Stimulated activated CD4-positive, alpha-beta T cell treated with anti-CD3 and anti-CD28 coated beads, Interleukin-12 subunit alpha, Interleukin-12 subunit beta, amount 100 ng/mL, for 4 hours (primary cell): ENCODE measurements around the gene NFIL3.

ENCODE experiments used
- DNase-seq: peaks from one replicate; pipeline ENCODE4 v3.0.0-alpha.2; 2020

The NFIL3 gene

DNA sequence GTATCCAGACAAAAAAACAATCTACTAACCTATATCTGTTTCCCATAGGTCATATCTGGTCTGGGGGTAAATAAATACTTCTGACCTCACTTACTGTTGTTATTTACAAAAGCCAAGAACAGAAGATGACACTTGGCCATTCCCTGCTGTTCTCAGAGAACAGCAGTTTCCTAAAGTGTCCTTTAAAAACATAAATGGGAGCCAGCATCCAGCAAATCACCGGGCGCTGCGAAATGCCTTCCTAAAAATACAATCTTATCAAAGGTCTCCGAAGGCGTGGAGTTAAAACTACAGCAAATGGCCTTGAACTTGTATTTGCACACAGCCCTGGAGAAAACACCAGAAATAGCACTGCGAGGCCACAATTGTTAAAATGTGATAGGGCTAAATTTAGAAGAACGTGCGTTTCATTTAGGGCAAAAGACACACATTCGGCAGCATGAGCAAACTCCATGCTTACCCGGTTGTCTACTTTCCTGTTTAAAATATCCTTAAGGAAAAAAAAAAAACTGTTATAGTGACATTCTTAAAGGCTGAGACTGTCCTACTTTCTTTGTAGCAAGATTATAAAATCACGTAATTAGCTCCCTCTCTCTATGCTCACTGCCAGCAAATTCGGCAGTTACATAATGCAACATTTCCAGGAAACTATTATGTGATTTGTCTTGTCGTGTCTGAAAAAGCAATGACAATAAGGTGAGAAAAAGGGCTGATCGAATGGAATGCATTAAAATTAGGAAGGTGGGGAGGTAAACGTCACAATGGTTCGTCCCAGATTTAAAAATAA, 1.5 kb downstream of the NFIL3 start:
- DNase-seq = no peak

DNA sequence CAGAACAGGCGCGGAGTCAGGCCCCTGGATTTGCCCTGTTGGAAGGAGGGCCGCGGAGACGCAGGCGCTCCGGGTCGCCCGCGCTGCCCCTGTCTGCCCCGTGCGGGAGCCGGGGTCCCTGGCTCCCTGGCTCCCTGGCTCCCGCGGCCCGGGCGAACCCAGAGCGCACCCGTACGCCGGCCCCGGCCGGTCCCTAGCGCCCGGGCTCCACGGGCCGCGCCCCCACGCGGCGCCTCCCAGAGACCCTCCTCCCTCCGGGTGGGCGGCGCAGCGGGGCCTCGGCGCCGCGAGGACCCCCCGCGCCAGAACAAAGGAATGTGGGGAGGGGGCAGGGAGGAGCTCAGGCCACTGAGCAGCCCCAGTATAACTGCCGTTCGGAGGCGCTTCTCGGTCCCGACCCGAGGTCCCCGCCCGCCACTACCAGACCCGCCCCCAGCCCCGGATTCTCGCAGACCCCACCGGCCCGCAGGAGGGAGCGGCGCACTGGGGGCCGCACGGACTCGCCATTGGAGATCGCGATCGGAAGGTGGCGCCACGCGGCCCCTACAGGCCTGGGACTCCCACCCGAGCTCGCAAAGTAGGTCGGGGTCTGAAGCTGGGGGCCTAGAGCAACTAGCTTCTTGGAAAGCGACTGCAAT, 2.4 kb downstream of the NFIL3 start:
- peak; percentile 16 for DNase-seq

- DNase-seq = no peak
These were observed 3.0 kb downstream of the NFIL3 start for GRCh38 chr9:91420501-91421127.

DNA sequence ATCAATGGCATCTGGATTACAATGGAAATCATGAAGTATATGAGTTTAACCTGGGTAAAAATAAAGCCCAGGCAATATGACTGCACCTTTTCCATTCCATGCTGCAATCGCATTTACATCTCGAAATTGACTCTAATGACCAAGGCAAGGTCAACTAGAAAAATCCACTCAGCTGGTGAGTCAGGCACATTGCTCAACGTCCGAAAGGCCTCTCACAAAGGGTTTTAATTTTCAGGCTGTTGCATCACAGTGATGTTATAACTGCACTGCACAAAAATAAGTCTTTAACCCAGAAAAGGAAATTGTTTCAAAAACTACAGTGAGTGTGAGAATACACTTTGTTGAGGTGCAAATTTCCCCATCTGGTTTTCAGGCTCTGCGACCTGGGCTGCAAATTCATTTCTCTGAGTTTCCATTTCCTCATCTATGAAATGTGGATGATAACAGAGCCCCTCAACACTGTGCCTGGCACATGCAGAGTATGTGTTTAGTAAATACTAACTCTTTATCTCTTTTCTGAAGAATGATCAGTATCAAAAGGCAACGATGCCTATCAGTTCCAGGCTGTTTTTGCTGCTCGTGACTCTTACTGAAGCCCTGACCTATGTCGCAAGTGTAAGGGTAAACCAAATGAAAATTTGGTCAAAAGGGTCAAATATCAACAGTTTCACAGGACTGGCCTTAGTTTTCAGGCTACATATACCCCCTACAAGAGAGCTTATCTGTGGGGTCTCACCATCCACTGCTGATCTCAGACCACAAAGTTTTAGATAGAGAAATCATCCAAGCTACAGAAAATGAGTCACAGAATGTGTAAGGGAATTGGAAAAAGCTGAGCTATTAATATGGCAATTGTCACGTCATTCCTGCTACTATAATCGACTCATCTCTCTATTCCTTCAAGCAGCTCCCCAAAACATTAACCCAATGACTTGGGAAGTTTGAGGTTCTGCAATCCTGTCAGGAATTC, 4.1 kb downstream of the NFIL3 start:
- no peak for DNase-seq

GRCh38 chr9:91418215-91418610, 5.4 kb downstream of the NFIL3 start:
- no peak for DNase-seq

- DNase-seq = no peak
These were observed 5.9 kb downstream of the NFIL3 start for GRCh38 chr9:91417602-91418214.

GRCh38 chr9:91416096-91416712, 7.4 kb downstream of the NFIL3 start:
- DNase-seq = no peak

DNA sequence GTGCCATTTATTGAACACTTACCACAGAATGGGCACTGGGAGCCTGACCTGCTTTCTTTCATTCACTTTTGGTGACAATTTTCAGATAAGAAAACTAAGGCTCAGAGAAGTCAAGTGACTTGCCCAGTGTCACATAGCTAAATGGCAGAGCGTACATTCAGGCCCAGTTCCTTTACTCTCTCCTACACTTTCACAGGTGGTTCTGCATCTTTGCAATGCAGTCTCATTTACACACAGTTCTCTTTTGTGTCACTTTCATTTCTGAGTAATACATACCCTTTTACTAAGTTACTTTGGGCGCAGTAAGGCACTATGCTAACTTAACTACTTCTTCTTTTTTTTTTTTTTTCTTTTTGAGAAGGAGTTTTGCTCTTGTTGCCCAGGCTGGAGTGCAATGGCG, 8.3 kb downstream of the NFIL3 start:
- DNase-seq = no peak

DNA sequence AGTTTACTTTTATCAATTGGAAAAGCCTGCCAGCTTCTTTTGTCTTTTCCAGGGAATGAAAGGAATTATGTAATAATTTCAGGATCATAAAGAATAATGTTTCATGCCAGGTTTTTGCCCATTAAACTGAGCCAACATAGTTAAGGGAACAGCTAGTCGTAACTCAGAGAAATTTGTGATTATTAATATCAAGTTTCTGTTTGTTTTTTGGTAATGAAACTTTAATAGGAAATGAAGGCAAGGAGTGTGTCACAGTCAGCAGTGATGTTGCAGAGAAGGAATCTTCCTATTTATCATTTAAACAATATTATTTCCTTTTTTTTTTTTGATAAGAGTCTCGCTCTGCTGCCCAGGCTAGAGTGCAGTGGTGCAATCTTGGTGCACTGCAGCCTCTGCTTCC, 10.7 kb downstream of the NFIL3 start:
- no peak for DNase-seq

DNA sequence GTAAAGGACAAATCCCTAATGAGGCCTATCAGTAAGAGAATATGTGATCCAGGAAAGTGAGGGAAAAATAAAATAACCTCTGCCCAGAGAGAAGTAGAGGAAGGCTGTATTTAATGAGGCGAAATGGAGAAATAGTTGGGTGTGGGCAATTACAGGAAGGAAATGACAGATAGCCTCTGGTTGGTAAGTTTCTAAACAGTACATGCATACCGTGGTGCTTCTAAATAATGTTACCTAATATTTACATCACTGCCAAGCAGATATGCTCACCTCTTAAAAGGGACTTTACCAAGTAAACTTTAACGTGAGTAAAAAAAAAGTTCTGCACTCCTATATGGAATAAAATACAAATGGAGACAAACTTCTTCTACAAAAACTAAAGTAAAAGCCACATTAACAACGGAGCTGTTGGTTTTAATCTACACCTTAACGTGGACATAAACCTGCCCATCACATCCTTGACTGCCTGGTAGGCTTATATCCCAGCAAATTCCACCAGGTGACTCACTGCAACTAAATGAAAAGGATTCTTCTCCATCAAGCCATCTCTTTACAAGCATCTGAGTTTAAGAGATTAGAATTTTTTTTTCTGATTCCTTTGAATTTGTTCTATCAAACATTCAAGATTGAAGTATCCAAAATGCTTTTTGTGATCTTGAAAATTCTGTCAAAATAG, 12.4 kb downstream of the NFIL3 start:
- no peak for DNase-seq

- no peak for DNase-seq
These were observed 13.5 kb downstream of the NFIL3 start for GRCh38 chr9:91410161-91410560.

DNA sequence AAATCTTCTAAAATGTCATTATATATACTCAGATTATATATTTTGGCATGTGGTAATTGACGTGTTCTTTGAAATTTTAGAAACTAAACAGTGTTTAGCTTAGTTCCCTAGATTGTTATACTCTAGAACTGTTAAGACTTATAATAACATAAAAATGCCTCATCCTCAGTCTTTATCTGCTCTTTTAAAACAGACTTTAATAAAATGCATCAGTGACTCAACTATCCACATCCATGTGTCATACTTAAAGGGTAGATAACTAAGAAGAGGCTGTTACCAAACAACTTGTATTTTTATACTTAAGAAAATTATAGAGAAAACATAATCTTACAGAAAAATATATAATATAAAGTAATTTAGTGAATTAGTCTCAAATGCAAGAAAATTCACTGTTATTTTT, 15.2 kb downstream of the NFIL3 start:
- DNase-seq = no peak

GRCh38 chr9:91407580-91408318, 15.9 kb downstream of the NFIL3 start:
- no peak for DNase-seq

DNA sequence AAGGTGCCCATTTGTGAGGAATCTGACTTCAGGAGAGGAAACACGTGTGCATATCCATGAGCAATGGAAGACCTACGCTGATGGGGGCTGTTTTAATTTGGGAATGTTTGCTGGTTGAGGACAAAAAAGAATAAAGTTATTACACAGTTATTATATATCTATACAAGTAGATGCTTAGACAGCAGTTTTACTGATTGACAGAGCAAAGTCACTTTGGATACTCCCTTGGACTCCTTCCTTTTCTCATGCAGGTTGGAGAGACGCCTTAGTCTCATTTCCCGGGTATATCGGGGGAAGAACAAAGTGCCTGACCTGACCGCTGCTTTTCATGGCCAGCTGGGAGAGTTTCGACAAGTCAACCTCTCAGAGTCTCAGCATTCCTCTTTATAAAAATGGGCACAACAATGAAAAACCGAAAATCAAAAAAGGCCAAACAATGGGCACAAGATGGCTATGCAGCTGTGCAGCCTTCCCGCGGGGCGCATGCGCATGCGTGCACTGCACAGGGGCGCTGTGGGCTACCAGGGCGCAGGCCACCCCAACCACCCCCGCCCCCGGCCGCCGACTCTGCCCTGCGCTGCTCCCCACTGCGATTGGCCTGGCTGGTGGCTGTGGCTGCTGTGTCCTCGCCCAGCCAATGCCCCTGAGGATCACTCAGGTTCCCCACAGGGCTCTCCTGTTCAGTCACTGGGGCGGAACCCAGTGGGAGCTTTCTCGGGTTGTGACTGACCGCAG, 18.1 kb downstream of the NFIL3 start:
- DNase-seq = no peak

DNA sequence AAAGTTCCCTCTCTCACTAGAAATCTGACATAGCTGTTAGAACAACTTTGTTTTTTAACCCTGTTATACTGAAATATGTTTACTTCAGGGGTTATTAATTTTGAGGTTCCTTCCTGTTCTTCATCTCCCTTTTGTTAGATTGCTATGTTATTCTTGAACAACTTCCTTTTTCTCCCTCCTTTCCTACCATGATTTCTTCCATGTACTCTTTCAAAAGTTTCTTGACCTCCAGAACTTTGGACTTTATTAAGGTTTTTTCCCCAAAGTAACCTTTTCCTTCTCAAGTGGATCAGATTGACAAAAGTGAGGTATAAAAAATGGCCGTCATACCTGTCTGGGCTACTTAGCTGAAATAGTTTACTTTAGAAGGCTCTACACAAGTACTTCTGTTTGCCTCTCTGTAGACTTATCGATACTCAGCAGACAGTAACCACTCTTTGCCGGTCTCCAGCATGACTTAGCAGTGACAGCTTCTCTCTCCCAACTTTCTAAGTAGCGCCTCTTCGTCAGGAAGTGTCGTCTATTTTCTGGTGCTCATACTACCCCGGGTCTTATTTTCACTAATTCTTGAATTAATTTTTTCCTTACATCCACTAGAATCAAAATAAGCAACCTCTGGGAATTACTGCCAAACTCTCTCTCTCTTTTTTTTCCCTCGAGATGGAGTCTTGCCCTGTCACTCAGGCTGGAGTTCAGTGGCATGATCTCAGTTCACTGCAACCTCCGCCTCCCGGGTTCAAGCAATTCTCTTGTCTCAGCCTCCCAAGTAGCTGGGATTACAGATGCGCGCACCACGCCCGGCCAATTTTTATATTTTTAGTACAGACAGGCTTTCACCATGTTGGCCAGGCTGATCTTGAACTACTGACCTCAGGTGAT, 19.7 kb downstream of the NFIL3 start:
- DNase-seq = no peak

- no peak for DNase-seq
These were observed 24.7 kb downstream of the NFIL3 start for GRCh38 chr9:91398926-91399325.

- no peak for DNase-seq
These were observed 27.8 kb downstream of the NFIL3 start for GRCh38 chr9:91395553-91396471.

DNA sequence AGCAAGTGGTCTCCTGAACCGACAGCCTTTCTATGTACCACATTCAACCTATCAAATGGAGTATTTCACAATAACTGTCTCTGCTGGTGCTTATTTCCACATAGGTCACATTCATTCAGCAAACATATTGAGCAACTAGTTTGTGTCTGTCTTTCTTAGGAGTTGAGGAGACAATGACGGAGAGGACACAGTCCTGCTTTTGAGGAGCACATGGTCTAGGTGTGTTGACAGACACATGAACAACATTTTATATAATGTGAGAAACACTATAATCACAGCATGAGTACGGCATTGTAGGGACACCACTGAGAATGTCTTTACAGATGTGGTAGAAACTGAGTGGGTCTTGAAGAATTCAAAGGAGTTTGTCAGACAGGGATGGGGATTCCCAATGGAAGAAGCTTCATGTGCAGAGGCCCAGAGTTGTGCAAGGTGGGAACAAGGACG, 28.5 kb downstream of the NFIL3 start:
- DNase-seq = no peak
